NCI-H526 treated with DMSO at 0.1 percent for 48 hours (cell line): Measurements from ENCODE around the gene DCAF17.
"Not testable (repeated sequence)": the region's sequence is repeated elsewhere in the genome, so short reads cannot be mapped to it uniquely, and the experiment has no call there.

ENCODE experiments used
- DNase-seq: peaks from one replicate; lab custom pipeline; 2025; lab: John Stamatoyannopoulos, UW

DCAF17 gene

GRCh38 chr2:171460537-171460936 lies 26.5 kb downstream of the DCAF17 start:
- DNase-seq = no peak

GRCh38 chr2:171469176-171469575 lies 35.1 kb downstream of the DCAF17 start:
- DNase-seq = no peak

- no peak for DNase-seq
Observed at GRCh38 chr2:171470129-171470528, 36.1 kb downstream of the DCAF17 start.

- no peak for DNase-seq
Observed at GRCh38 chr2:171475979-171476378, 42.0 kb downstream of the DCAF17 start.

- no peak for DNase-seq
Observed at GRCh38 chr2:171478345-171478744, 44.3 kb downstream of the DCAF17 start.

GRCh38 chr2:171479154-171479814 lies 45.3 kb downstream of the DCAF17 start:
- DNase-seq = no peak

GRCh38 chr2:171480908-171481307 lies 46.9 kb downstream of the DCAF17 start:
- DNase-seq = no peak

- DNase-seq = no peak
Observed at GRCh38 chr2:171482308-171482707, 48.3 kb downstream of the DCAF17 start.

GRCh38 chr2:171482877-171483276 lies 48.9 kb downstream of the DCAF17 start:
- no peak for DNase-seq

- no peak for DNase-seq
Observed at GRCh38 chr2:171483793-171484192, 49.8 kb downstream of the DCAF17 start.

- no peak for DNase-seq
Observed at GRCh38 chr2:171485116-171485515, 51.1 kb downstream of the DCAF17 start.

GRCh38 chr2:171487201-171487600 lies 53.2 kb downstream of the DCAF17 start:
- DNase-seq = no peak

- no peak for DNase-seq
Observed at GRCh38 chr2:171487803-171488259, 53.8 kb downstream of the DCAF17 start.

- DNase-seq = no peak
Observed at GRCh38 chr2:171490577-171490976, 56.6 kb downstream of the DCAF17 start.

- DNase-seq = no peak
Observed at GRCh38 chr2:171491292-171491691, 57.3 kb downstream of the DCAF17 start.

GRCh38 chr2:171492664-171493063 lies 58.6 kb downstream of the DCAF17 start:
- no peak for DNase-seq

- not testable (repeated sequence) for DNase-seq
Observed at GRCh38 chr2:171497664-171498063, 63.6 kb downstream of the DCAF17 start.

- DNase-seq = no peak
Observed at GRCh38 chr2:171505374-171505773, 71.3 kb downstream of the DCAF17 start.

GRCh38 chr2:171509945-171510731 lies 76.1 kb downstream of the DCAF17 start:
- DNase-seq = no peak

GRCh38 chr2:171512014-171512413 lies 78.0 kb downstream of the DCAF17 start:
- no peak for DNase-seq

GRCh38 chr2:171512683-171513195 lies 78.7 kb downstream of the DCAF17 start:
- no peak for DNase-seq

- no peak for DNase-seq
Observed at GRCh38 chr2:171513719-171514160, 79.7 kb downstream of the DCAF17 start.

GRCh38 chr2:171514908-171515582 lies 81.0 kb downstream of the DCAF17 start:
- DNase-seq = no peak
